GF-D8 (cell line): Measurements from ENCODE around the gene PRDM16.
A peak's percentile ranks its signal among the peaks of the same experiment; 100 is the strongest.

Source experiments
- DNase-seq: peaks from one replicate; lab custom pipeline; 2025; lab: John Stamatoyannopoulos, UW

The PRDM16 gene

GRCh38 chr1:3243304-3243703 is 174.3 kb downstream of the PRDM16 start:
- no peak for DNase-seq

DNA sequence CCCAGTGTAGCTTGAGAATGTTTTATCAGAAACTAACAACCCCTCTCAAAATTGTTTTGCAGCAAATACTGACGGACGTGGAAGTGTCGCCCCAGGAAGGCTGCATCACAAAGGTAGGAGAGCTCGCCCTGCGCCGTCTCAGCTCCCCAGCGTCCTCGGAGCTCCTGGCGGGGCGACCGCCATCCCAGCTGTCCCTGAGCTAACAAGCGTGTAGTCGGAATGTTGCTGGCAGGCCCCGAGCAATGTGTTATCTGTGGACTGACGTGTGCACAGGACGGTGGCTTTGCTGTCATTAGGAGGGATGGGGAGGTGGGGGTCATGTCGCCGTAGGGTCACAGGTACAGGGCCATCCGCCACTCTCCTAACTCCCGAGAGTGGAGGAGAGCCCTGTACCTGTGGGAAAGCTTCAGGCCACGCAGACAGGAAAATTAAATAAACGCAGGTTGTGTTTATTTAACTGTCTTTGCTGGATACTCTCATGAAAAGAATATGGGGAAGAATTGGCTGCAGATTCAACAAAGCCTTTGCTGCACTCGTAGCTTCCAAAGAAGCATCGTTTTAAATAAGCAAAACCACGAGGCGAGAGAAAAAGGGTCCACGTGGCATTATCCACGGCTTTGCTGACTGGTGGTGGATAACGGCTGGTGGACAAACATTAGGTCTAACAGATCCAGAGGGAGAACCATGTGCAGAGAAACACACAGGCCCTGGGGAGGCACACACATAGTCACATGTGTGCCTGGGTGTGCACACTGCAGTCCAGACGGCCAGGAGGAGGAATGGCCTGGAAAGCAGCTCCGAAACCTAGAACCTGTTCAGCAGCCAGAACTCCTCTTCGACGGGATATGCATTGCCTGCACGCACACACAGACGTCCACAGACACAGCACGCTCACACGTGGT is 175.3 kb downstream of the PRDM16 start:
- DNase-seq, result no peak

GRCh38 chr1:3244927-3245315 is 175.9 kb downstream of the PRDM16 start:
- no peak for DNase-seq

DNA sequence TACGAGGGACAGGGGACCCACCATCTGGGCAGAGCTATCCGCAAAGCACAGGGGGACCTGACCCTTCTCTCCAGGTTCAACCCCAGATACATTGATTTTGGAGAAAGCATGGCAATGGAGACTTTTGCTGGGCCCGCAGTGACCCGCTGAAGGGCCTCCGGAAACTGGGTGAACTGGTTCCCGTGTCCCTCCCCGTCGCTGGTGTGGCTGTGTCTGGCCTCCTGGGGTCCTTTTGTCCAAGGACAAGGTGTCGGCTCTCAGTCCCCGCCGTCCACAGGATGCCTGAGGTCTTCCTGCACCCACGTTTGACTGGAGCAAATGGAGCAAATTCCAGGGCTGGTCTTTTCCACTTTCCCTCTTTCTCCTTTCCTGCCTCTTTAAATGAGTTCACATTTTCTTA is 176.3 kb downstream of the PRDM16 start:
- DNase-seq, result no peak

- no peak for DNase-seq
Measured at GRCh38 chr1:3245768-3246167, 176.8 kb downstream of the PRDM16 start.

DNA sequence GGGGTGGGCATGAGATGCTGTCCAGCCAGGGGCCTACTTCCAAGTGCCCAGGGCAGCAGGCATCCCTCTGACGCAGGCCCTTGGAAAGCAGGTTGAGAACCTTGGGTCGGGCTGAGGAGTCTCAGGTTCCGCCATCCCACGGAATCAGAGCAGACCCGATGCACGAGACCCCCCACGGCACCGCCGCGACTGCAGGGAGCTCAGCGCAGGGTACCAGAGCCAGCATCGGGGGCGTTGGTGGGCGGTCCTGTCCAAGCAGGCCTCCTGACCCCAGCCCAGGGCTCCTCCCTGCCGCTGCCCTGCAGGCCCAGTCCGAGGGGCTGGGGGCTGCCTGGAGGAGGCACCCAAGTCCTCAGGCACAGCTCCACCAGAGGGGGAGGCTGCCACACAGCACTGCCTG is 177.2 kb downstream of the PRDM16 start:
- DNase-seq, result no peak

- no peak for DNase-seq
Measured at GRCh38 chr1:3247521-3248121, 178.6 kb downstream of the PRDM16 start.

- no peak for DNase-seq
Measured at GRCh38 chr1:3248155-3249141, 179.4 kb downstream of the PRDM16 start.

- DNase-seq, result no peak
Measured at GRCh38 chr1:3249231-3249630, 180.2 kb downstream of the PRDM16 start.

DNA sequence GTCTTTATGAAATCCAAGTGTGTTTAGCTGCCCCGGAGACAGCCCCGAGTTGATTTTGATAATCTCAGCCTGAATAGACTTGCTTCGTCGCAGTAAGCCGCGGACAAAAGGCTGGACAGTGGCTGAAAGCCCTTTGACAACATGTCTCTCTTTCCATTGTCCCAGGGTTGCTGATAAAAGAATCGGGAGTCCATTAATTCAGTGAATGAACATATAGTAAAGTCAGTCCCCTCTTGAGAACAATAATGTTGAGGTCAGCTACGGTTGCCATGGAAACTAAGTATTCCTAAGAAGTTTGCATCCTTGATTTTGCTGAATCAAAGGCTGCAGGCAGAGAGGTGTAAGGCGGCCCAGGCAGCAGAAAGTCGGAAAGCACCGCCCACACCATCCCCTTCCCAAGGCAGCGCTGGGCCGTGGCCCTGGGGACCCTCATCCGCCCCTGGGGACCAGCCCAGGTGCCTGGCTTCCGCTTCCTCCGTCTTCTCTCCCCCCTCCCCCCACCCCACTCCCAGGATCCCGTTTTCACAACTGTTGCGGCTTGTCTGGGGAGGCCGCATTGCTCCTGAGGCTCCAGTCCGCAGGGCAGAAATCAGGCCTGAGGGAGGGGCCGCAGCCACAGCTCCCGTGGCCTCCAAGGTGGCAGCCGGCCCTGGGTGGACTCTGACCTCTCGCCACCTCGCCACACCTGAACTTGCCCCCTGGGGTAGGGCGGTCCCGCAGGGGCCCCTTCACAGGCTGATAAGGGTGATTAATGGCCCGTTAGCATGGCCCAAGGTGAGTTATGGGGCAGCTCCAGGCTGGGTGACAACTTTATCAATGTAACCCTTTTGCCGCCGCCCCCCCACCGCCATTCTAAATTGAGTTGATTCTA is 180.9 kb downstream of the PRDM16 start:
- DNase-seq, result no peak

DNA sequence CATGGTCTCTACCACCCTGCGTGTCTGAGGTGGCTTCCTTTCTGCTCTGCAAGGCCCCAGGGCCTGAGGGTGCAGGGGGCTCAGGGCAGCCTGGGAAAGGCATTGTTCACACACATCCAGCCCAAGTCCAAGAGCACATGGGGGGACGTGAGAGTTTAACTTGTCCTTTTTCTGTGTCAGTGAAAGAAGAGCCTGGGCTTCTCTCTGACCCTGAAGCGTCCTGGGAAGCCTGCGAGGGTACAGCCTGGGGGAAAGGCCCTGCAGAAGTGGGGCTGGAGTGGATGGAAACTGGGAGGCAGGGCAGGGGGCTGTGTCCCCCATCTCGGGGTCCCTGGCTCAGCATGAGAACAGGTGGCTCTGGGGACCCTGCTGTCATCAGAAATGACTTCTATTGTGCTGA is 181.6 kb downstream of the PRDM16 start:
- DNase-seq, result no peak

GRCh38 chr1:3251099-3251806 is 182.2 kb downstream of the PRDM16 start:
- peak; percentile 22 for DNase-seq

- DNase-seq, result no peak
Measured at GRCh38 chr1:3251807-3252428, 182.9 kb downstream of the PRDM16 start.

DNA sequence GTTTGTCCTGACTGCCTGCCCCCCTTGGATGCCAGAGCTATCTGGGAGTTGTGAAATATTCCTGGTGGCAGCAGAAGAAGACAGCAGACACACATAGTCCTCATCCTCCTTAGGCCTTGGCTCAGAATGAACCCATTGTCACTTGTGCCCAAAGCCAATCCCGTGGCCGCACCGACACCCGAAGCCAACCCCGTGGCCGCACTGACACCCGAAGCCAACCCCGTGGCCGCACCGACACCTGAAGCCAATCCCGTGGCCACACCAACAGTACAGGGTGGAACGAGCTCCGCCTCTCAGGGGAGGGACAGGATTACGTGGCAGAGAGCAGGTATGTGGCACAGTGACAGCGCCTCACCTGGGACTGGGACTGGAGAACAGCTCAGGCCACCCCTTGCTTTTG is 186.7 kb downstream of the PRDM16 start:
- no peak for DNase-seq

DNA sequence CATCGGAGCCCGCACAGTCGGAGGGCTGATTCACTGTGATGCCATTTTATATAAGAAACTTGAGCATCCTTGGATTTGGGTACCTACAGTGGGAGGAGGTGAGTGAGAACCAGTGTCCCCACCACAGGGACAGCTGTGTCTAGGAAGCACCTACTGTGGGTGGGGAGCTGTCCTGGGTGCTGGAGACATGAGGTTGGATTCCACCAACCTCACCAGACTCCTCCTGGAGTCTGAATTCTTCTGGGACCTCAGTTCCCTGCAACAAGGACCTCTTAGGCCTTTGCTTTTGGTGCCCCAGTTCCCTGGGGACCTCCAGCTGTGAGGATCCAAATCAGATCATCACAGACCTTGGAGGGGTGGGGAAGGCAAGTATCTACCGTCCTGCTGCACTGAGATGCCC is 188.8 kb downstream of the PRDM16 start:
- no peak for DNase-seq

DNA sequence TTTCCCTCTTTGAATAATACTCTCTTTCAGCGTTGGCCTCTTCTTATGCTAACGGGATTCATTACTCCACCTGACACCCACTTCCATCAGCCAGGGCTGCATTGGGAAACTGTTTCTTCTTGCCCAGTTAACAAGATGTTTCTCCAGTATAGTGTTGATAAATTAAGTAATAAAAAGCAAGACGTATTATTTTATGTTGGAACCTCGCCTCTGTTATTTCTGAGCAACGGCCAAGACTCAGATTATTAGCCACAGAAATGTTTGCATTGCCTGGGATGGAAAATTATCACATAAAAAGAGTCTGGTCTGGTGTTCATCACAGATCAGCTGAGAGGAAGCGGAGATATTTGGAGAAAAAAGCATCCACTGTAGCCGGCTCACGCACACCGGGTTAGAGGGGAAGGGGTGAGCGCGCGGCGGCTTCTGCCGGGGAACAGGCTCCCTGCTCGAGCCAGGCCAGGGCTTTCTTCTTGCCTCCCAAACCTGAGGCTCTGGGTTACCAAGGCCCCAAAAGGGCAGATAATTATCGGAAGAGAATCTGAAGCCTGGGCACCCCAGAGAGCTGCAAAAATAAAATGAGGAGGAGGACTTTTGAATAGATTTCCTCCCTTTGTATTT is 189.5 kb downstream of the PRDM16 start:
- no peak for DNase-seq

GRCh38 chr1:3259020-3259419 is 190.0 kb downstream of the PRDM16 start:
- no peak for DNase-seq

DNA sequence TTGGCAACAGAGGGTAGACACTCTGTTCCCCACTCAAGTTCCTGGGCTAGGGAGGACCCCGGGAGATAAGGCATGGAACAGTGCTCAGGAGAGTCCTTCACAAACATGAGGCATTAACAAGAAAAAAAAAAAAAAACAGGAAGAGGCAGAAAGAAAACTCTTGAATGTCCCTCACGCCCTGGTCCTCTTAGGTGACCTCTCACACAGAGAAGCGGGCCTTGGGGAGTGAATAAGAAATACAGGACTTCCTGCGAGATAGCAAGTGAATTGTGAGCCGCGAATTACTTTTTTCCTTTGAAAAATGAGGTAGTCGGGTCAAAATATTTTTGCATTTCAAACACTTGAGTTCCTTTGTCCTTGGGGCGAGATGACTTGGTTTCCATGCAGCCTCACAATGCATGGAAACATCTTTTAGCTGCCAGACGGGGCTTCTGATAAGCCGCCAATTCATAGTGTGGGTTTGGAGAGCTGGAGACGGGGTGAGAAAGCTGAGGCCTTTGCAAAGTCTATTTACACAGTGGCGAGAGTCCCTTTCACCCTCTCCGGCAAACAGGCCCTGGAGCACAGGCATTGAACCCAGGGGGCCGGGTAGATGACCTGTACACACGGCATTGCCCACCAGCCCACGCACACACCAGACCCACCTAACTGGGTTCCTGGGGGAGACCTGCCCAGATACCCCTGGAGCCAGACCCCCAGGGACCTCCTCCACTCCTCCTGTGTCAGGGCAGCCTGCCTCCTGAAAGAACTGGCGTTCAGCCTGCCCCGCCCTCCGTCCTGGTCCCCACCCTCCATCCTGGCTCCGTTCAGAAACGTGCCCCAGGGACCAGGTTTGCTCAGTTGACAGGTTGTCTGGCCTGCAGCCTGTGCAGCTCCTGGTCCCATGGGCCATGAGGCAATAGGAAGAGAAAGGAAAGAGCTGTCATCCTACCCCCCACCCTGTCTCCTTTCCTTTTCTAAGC is 192.3 kb downstream of the PRDM16 start:
- no peak for DNase-seq
